Stomach (tissue), 9 donors: ENCODE data around the gene LRRC63. TPM values are rescaled to one million over a fixed set of nuclear protein-coding genes. Genes with fewer than 3 reads are reported as not detected.

ENCODE experiments used
- DNase-seq, 2 donors: peaks; one replicate each; pipeline versions ENCODE4 v3.0.0 to v3.0.0-alpha.2; 2013 to 2019
- H3K27ac ChIP-seq, 5 donors: fragments of 200-600 bp in 4 of 5; sonication (generic) in 4 of 5; one replicate each; pipeline ENCODE4 v1.5.1; 2013 to 2019; ENCODE audit warnings: mild to moderate bottlenecking in 1 of 5, moderate library complexity in 1 of 5
- H3K27me3 ChIP-seq, 3 donors: fragments of 200-600 bp; sonication (generic); one replicate each; pipeline ENCODE4 v1.5.1; 2017 to 2019; ENCODE audit warnings: mixed run types in 1 of 3
- H3K36me3 ChIP-seq, 4 donors: fragments of 200-600 bp; sonication (generic); 1 replicate in 3 of 4; 2 replicates in 1 of 4; pipeline ENCODE4 v1.5.1; 2016 to 2019
- H3K4me1 ChIP-seq, 4 donors: fragments of 200-600 bp; sonication (generic); one replicate each; pipeline ENCODE4 v1.5.1; 2016 to 2019
- H3K4me3 ChIP-seq, 4 donors: fragments of 200-600 bp; sonication (generic) in 3 of 4; one replicate each; pipeline ENCODE4 v1.5.1; 2016 to 2019; ENCODE audit warnings: mild to moderate bottlenecking in 1 of 4
- H3K9me3 ChIP-seq, 4 donors: fragments of 200-600 bp; sonication (generic); one replicate each; pipeline ENCODE4 v1.5.1; 2016 to 2019
- CTCF ChIP-seq, 7 experiments: fragments of 450-650 bp in 4 of 7; fragments of 200-600 bp in 3 of 7; sonication (generic) in 3 of 7; IDR thresholded peaks; one replicate each; pipeline ENCODE4 v1.5.1; 2016 to 2019; ENCODE audit warnings: antibody characterized with exemption in 7 of 7, control low read depth in 2 of 7, mild to moderate bottlenecking in 1 of 7
- EP300 ChIP-seq: sonication (generic); formaldehyde crosslinking; IDR thresholded peaks from one replicate; pipeline ENCODE4 v1.6.1; 2017; ENCODE audit warnings: antibody characterized with exemption
- POLR2A ChIP-seq, 4 donors: fragments of 450-650 bp; IDR thresholded peaks; one replicate each; pipeline ENCODE4 v1.6.1; 2016; ENCODE audit warnings: antibody characterized with exemption in 4 of 4, control low read depth in 2 of 4, mild to moderate bottlenecking in 1 of 4, moderate library complexity in 1 of 4
- POLR2AphosphoS5 ChIP-seq, 3 donors: sonication (generic); formaldehyde crosslinking; IDR thresholded peaks; one replicate each; pipeline ENCODE4 v1.6.1; 2016; ENCODE audit warnings: antibody characterized with exemption in 3 of 3
- WGBS, 5 donors: extraction: QIAGEN DNeasy Blood & Tissue Kit in 3 of 5; methylation state at CpG; one replicate each; pipeline versions ENCODE4 v1.1.5 to v1.1.7; 2013 to 2018; 5-methylcytosine and 5-hydroxymethylcytosine counted together
- intact Hi-C: fragments of 100-400 bp; cut with DNase I; formaldehyde crosslinking; loops from one replicate; pipeline ENCODE4 v1.15.1; 2023; ENCODE audit warnings: low total_unique reads
- polyA plus RNA-seq, 3 donors: library from polyadenylated mRNA; stranded (reverse); fragments of 200-250 nt; gene quantifications; one replicate each; pipeline ENCODE4 v1.2.3, GENCODE V29; 2013
- total RNA-seq, 5 donors: library from RNA; depleted of rRNA; stranded (reverse); fragments of >200 nt; gene quantifications; one replicate each; pipeline versions ENCODE4 v1.1.0 to v1.2.3, GENCODE V29; 2014 to 2016
- donor health status: healthy with polysubstance abuse.
- donor health status: Bipolar disorder and iron deficiency.
- donor health status: healthy.

Gene LRRC63
- total and polyA plus RNA-seq, 8 donors: 0.73 TPM; not detected in 7

DNA sequence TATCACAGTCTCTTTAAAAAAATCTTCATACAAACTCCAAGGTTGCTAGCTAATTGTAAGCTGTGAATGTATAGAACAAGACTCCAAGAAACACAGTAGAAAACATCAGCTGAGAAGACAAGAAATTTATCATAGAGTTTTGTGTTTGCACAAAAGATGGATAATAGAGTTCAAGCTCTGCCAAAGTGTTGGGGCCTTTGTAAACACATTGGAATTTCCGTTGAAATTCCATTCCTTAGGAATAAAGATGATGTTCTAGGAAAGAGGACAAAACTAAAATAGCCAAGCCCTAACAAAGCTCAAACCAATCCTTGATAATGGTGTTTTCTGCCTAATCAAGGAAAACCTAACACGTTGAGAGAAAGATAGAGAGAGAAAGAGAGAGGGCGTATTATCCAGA lies 20.6 kb downstream of the LRRC63 start:
- intact Hi-C loops: no loop called here
- no peak for DNase-seq
- no peak for TF ChIP-seq POLR2A (IDR thresholded peaks at IDR 0.05)
- Histone ChIP-seq H3K27ac (no peak overlapping the region), H3K9me3 (peaks cover 0 to 31% (median 21%) of the 10 kb centered on the region in 4 donors), H3K27me3 (no peaks in the 10 kb centered on the region), H3K4me3 (no peak overlapping the region), H3K4me1 (no peaks in the 10 kb centered on the region), H3K36me3 (no peaks in the 10 kb centered on the region)
- WGBS, 5 donors: 62 to 78% (median 75%) methylated on average over 3 of the region's 3 CpGs

DNA sequence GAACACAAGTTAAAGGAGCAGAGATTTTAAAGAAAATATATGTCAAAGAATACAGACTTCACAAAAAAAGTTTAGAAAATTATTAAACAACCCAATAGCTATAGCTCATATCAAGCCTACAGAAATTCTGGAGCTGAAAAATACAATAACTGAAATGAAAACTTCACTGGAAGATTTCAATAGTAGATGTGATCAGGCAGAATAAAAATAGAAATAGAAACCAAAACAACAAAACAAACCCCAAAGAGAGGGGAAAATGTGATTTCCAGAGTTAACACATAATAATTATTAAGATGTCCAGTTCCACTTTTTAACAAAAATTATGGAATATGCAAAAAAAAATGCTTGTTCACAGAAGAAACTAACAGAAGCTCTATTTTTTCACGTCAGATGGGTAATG lies 23.6 kb downstream of the LRRC63 start:
- no peaks in the 10 kb centered on the region for H3K36me3 ChIP-seq
- intact Hi-C loops: no loop called here
- no peaks in the 10 kb centered on the region for H3K27me3 ChIP-seq
- no peak overlapping the region for H3K4me3 ChIP-seq
- no peaks in the 10 kb centered on the region for H3K4me1 ChIP-seq
- TF ChIP-seq EP300: no peak
- TF ChIP-seq POLR2A (IDR thresholded peaks at IDR 0.05): no peak
- TF ChIP-seq CTCF (IDR thresholded peaks at IDR 0.05): no peak
- no peak for TF ChIP-seq POLR2AphosphoS5 (IDR thresholded peaks at IDR 0.05)
- no peak for DNase-seq
- no peak overlapping the region for H3K27ac ChIP-seq
- WGBS, 5 donors: 86 to 99% (median 97%) methylated on average over 1 of the region's 1 CpG
- H3K9me3 ChIP-seq: peaks cover 0 to 20% (median 17%) of the 10 kb centered on the region in 4 donors

- intact Hi-C loops: no loop called here
- H3K27me3 ChIP-seq: no peaks in the 10 kb centered on the region
These were observed 53.6 kb downstream of the LRRC63 start for GRCh38 chr13:46265292-46265691.

GRCh38 chr13:46267166-46267565 lies 55.4 kb downstream of the LRRC63 start:
- no peak overlapping the region for H3K4me3 ChIP-seq
- no peak overlapping the region for H3K27ac ChIP-seq
- no peak for TF ChIP-seq EP300
- TF ChIP-seq CTCF (IDR thresholded peaks at IDR 0.05): no peak
- intact Hi-C loops: no loop called here
- no peaks in the 10 kb centered on the region for H3K27me3 ChIP-seq
- no peaks in the 10 kb centered on the region for H3K4me1 ChIP-seq
- no peak for DNase-seq
- H3K36me3 ChIP-seq: no peaks in the 10 kb centered on the region
- no peaks in the 10 kb centered on the region for H3K9me3 ChIP-seq
- WGBS, 5 donors: 81 to 94% (median 86%) methylated on average over 2 of the region's 2 CpGs

More at GRCh38 chr13:46265292-46265691, 53.6 kb downstream of the LRRC63 start:
- Histone ChIP-seq H3K9me3 (no peaks in the 10 kb centered on the region), H3K27ac (no peak overlapping the region), H3K4me3 (no peak overlapping the region), H3K4me1 (no peaks in the 10 kb centered on the region), H3K36me3 (no peaks in the 10 kb centered on the region)
- TF ChIP-seq CTCF (IDR thresholded peaks at IDR 0.05): no peak
- no peak for TF ChIP-seq POLR2A (IDR thresholded peaks at IDR 0.05)
- TF ChIP-seq POLR2AphosphoS5 (IDR thresholded peaks at IDR 0.05): no peak
- no peak for TF ChIP-seq EP300
- WGBS, 5 donors: 92 to 100% (median 98%) methylated on average over 1 of the region's 1 CpG
- no peak for DNase-seq

GRCh38 chr13:46270416-46270815 lies 58.7 kb downstream of the LRRC63 start:
- 77 to 86% (median 81%) methylated on average over 6 of the region's 6 CpGs for WGBS, 5 donors
- Histone ChIP-seq H3K27ac (no peak overlapping the region), H3K27me3 (no peaks in the 10 kb centered on the region), H3K9me3 (no peaks in the 10 kb centered on the region), H3K36me3 (no peaks in the 10 kb centered on the region), H3K4me3 (no peak overlapping the region), H3K4me1 (no peaks in the 10 kb centered on the region)
- TF ChIP-seq EP300 (no peak), POLR2AphosphoS5 (IDR thresholded peaks at IDR 0.05) (no peak), CTCF (IDR thresholded peaks at IDR 0.05) (no peak), POLR2A (IDR thresholded peaks at IDR 0.05) (no peak)
- DNase-seq: no peak
- intact Hi-C loops: no loop called here
